Uterus (tissue), 4 donors: Measurements from ENCODE around the gene UBE4A. TPM values are rescaled to one million over a fixed set of nuclear protein-coding genes. Genes with fewer than 3 reads are reported as not detected.

Experiments
- DNase-seq, 2 donors: peaks; one replicate each; pipeline ENCODE4 v3.0.0-alpha.2; 2019 to 2020
- H3K27ac ChIP-seq, 2 donors: fragments of 200-600 bp; sonication (generic); 1 replicate in 1 of 2; 2 replicates in 1 of 2; pipeline ENCODE4 v1.5.1; 2016 to 2018
- H3K27me3 ChIP-seq, 2 donors: fragments of 200-600 bp; sonication (generic); one replicate each; pipeline ENCODE4 v1.5.1; 2018 to 2019; ENCODE audit warnings: control low read depth in 1 of 2
- H3K36me3 ChIP-seq, 2 donors: fragments of 200-600 bp; sonication (generic); one replicate each; pipeline ENCODE4 v1.5.1; 2019; ENCODE audit warnings: control low read depth in 1 of 2
- H3K4me1 ChIP-seq, 2 donors: fragments of 200-600 bp; sonication (generic); one replicate each; pipeline ENCODE4 v1.5.1; 2018 to 2019; ENCODE audit warnings: control low read depth in 1 of 2
- H3K4me3 ChIP-seq, 2 donors: fragments of 200-600 bp; sonication (generic); 1 replicate in 1 of 2; 2 replicates in 1 of 2; pipeline ENCODE4 v1.5.1; 2018 to 2019; ENCODE audit warnings: mild to moderate bottlenecking in 1 of 2
- H3K9me3 ChIP-seq, 2 donors: fragments of 200-600 bp; sonication (generic); one replicate each; pipeline ENCODE4 v1.5.1; 2019; ENCODE audit warnings: control low read depth in 1 of 2
- CTCF ChIP-seq, 4 experiments: fragments of 200-600 bp in 2 of 4; fragments of 450-650 bp in 2 of 4; sonication (generic) in 2 of 4; IDR thresholded peaks; one replicate each; pipeline ENCODE4 v1.5.1; 2016 to 2019; ENCODE audit warnings: antibody characterized with exemption in 4 of 4, mild to moderate bottlenecking in 2 of 4, moderate library complexity in 1 of 4
- POLR2A ChIP-seq, 2 donors: fragments of 450-650 bp; IDR thresholded peaks; one replicate each; pipeline ENCODE4 v1.6.1; 2016; ENCODE audit warnings: antibody characterized with exemption in 2 of 2, mild to moderate bottlenecking in 1 of 2, moderate library complexity in 1 of 2
- intact Hi-C: fragments of 100-400 bp; cut with DNase I; formaldehyde crosslinking; loops from one replicate; pipeline ENCODE4 v1.15.1; 2023; ENCODE audit warnings: low total_unique reads
- total RNA-seq, 4 donors: library from RNA; depleted of rRNA in 3 of 4; stranded (reverse); fragments of >200 nt in 3 of 4; gene quantifications; one replicate each; pipeline versions ENCODE4 v1.1.0 to v1.2.4, GENCODE V29; 2014 to 2023
- donor health status: DM: yes; HTN: yes; CAD: no.

UBE4A gene
- total RNA-seq, 4 donors from 2014 or later, result 31.0 to 41.2 (median 33.3) TPM

GRCh38 chr11:118380571-118380970 is 21.2 kb downstream of the UBE4A start:
- DNase-seq, result no peak
- intact Hi-C loops, result no loop called here
- Histone ChIP-seq H3K4me3 (no peak overlapping the region), H3K27me3 (no peaks in the 10 kb centered on the region), H3K36me3 (no peaks in the 10 kb centered on the region), H3K27ac (no peak overlapping the region), H3K9me3 (no peaks in the 10 kb centered on the region), H3K4me1 (no peaks in the 10 kb centered on the region)
- TF ChIP-seq CTCF (IDR thresholded peaks at IDR 0.05) (no peak), POLR2A (IDR thresholded peaks at IDR 0.05) (no peak)

GRCh38 chr11:118382954-118383353 is 23.6 kb downstream of the UBE4A start:
- intact Hi-C loops, result no loop called here
- DNase-seq, result no peak

GRCh38 chr11:118383657-118384056 is 24.3 kb downstream of the UBE4A start:
- DNase-seq, result no peak
- H3K4me1 ChIP-seq, result no peaks in the 10 kb centered on the region
- no peak overlapping the region for H3K27ac ChIP-seq
- H3K27me3 ChIP-seq, result no peaks in the 10 kb centered on the region
- H3K4me3 ChIP-seq, result no peak overlapping the region
- no peak for TF ChIP-seq CTCF (IDR thresholded peaks at IDR 0.05)
- TF ChIP-seq POLR2A (IDR thresholded peaks at IDR 0.05), result no peak
- no peaks in the 10 kb centered on the region for H3K9me3 ChIP-seq
- intact Hi-C loops, result no loop called here
- H3K36me3 ChIP-seq, result no peaks in the 10 kb centered on the region

More at GRCh38 chr11:118382954-118383353, 23.6 kb downstream of the UBE4A start:
- H3K4me1 ChIP-seq, result no peaks in the 10 kb centered on the region
- H3K9me3 ChIP-seq, result no peaks in the 10 kb centered on the region
- no peak overlapping the region for H3K27ac ChIP-seq
- TF ChIP-seq POLR2A (IDR thresholded peaks at IDR 0.05) (no peak), CTCF (IDR thresholded peaks at IDR 0.05) (no peak)
- H3K4me3 ChIP-seq, result no peak overlapping the region
- no peaks in the 10 kb centered on the region for H3K36me3 ChIP-seq
- no peaks in the 10 kb centered on the region for H3K27me3 ChIP-seq

- intact Hi-C loops, result no loop called here
- no peaks in the 10 kb centered on the region for H3K27me3 ChIP-seq
- no peak overlapping the region for H3K27ac ChIP-seq
- TF ChIP-seq POLR2A (IDR thresholded peaks at IDR 0.05) (no peak), CTCF (IDR thresholded peaks at IDR 0.05) (no peak)
- no peak for DNase-seq
- H3K4me3 ChIP-seq, result no peak overlapping the region
- H3K9me3 ChIP-seq, result no peaks in the 10 kb centered on the region
- H3K36me3 ChIP-seq, result no peaks in the 10 kb centered on the region
- peaks cover 0 to 4% of the 10 kb centered on the region in 2 donors for H3K4me1 ChIP-seq
These were observed 36.7 kb downstream of the UBE4A start for GRCh38 chr11:118396097-118396501.

GRCh38 chr11:118397448-118397847 is 38.0 kb downstream of the UBE4A start:
- Histone ChIP-seq H3K4me1 (peaks cover 0 to 6% of the 10 kb centered on the region in 2 donors), H3K27me3 (no peaks in the 10 kb centered on the region), H3K9me3 (no peaks in the 10 kb centered on the region), H3K4me3 (no peak overlapping the region), H3K27ac (no peak overlapping the region), H3K36me3 (no peaks in the 10 kb centered on the region)
- TF ChIP-seq CTCF (IDR thresholded peaks at IDR 0.05) (no peak), POLR2A (IDR thresholded peaks at IDR 0.05) (no peak)
- DNase-seq, result no peak
- intact Hi-C loops, result no loop called here
